GM18951 (cell line): ENCODE results near the gene GLB1L3.

Source experiments
- POLR2A ChIP-seq: IDR thresholded peaks from 4 replicates; pipeline ENCODE4 v1.6.1; 2011; ENCODE audit warnings: mild to moderate bottlenecking; ENCODE audit not compliant: insufficient read length, insufficient read depth; ENCODE audit errors: extremely low read depth
- in situ Hi-C: fragments of 300-500 bp; cut with MboI; formaldehyde crosslinking; loops from one replicate; pipeline ENCODE4 v1.12.0; 2022; ENCODE audit warnings: low sequenced_read_pairs, mixed read lengths, inconsistent platforms; ENCODE audit not compliant: unreplicated experiment

The GLB1L3 gene

DNA sequence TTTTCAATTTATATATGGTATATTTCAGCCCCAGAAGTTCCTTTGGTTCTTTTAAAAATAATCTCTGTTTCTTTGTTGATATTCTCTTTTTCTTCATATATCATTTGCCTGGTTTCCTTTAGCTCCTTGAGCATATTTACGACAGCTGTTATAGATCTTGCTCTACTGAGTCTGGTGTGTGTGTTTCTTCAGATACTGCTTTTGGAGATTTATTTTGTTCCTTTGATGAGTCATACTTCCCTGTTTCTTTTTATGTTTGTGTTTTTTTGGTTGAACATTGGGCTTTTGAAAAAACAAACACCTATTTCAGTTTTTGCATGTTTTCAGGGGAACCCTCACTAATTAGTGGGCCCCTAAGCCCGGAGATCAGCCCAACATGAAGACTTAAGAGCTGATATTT lies 79.0 kb downstream of the GLB1L3 start:
- in situ Hi-C loops: no loop called here
- TF ChIP-seq POLR2A: no peak

DNA sequence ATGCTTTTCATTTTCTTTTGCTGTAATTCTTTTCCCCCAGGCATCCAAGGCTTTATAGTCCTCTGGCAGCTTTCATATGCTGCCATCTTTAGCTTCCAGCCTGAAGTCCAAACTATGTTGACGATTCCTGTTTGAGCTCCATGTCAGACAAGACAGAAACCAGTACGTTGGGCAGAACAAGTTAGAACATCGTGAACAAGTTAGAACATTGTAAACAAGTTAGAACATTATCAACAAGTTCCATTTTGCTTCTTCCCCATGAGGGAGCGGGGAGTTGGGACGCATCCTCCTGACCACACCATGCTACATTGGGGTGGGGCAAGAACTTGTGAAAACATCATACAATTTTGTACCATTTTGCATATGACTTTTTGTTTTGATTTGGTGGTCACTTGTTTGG lies 79.5 kb downstream of the GLB1L3 start:
- TF ChIP-seq POLR2A: no peak

DNA sequence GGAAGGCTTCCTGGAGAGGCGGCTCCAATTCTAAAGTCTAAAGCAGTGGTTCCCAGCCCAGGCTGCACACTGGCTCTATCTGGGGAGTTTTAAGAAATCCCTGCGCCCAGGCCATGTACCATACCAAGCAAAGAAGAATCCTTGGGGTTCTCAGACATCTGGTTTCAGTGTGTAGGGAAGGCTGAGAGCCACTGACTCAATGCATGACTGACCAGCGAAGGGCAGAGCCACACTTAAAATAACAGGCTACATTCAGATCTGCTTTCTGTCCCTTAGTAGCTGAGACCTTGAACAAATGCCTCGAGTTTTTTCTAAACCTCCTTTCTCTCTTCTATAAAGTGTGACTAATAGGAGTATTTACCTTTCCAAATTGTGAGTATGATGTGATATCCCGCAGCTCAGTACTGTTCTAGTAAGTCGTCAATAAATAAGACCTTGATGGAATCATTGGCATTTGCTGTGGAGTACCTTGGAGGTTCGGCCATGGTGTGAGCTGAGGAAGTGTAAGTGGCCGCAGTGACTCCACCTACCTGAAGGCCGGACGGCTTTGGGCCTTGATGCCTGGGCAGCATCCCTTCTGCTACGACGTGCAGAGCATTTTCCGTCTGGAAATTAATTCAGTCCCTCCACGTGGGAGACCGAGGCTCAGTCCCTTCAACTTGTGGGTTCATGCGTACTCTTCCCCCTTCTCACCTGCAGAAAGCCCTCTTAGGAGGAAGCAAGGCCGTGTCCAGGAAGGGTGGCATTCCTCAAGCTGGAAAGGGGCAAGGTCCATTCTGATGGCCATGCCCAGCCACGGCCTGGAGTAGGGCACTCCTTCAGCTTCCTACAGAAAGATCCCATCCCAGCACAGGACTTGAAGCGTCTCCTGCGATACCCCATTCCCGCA lies 80.7 kb downstream of the GLB1L3 start:
- in situ Hi-C loops: no loop called here
- no peak for TF ChIP-seq POLR2A

More for the DNA sequence above, 79.5 kb downstream of the GLB1L3 start:
- in situ Hi-C loops: no loop called here

DNA sequence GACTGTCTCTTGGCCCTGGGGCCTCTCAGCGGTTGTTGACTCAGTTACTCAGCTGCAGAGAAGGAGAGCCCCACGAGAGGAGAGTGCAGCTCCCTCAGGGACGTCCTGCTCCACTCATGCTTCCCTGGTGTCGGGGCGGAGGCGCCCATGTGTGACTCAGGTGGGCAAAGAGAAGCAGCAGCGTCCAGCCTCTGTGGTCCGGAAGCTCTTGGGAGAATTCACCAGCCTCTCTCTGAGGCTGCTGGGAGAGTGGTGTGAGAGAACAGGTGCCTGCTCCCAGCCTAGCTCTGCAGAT lies 81.3 kb downstream of the GLB1L3 start:
- no peak for TF ChIP-seq POLR2A
- in situ Hi-C loops: no loop called here

DNA sequence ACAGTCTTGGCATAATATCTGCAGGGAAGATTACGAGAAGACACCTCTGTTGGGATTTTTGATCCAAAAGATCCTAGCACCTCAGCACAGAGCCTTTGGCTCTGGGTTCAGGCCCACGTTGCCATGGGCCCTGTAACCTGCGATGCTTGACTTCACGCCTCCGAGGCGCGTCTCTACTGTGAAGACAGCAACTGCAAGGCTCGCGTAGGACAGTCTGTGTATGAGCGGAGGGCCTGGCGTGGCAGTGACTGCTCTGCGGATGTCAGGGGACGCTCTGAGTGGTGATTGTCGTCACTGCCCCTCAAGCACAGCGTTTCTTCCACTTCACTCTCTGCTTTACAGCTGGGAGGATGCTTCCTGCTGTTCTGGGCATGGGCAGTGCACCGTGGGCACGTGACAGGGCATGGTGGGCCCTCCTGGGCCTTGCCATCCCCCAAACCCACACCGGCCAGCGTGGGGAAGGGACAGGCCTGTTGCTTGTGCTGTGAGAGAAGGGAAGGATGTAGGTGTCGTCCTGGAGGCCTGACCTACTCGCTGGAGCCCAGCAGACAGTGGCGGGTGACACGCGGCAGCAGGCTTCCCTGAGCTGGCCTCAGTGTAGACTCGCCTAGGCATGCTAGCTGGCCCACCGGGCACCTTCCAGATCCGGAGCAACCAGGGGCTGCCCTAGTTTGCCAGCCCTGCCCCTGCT lies 82.1 kb downstream of the GLB1L3 start:
- in situ Hi-C loops: no loop called here
- no peak for TF ChIP-seq POLR2A

DNA sequence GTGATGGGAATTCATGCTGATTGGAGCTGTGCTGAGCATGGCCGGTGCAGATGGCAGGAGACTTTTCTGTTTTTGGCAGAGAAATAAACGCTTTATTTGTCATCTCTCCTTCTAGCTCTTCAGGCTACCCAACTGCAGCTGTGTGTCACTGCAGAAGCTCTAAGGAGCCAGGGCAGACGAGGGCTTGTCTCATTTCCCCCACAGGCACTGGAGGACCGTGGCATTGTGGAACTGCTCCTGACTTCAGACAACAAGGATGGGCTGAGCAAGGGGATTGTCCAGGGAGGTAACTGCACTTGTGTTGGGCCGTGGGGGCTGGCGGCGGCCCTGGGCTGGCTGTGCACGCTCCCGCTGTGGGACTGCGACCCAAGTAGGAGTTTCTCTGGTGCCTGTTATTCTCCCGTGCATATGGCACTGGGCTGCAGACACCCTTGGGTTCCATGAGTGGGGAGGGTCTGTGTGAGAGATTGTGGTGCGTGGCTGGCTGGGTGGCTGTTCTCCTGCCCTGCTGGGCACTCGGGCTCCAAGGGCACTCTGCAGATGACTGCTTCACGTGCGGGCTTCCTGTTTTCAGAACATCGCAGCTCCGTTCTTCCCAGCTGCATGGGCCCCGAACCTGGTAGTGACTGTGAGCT lies 82.8 kb downstream of the GLB1L3 start:
- TF ChIP-seq POLR2A: no peak
- in situ Hi-C loops: no loop called here

DNA sequence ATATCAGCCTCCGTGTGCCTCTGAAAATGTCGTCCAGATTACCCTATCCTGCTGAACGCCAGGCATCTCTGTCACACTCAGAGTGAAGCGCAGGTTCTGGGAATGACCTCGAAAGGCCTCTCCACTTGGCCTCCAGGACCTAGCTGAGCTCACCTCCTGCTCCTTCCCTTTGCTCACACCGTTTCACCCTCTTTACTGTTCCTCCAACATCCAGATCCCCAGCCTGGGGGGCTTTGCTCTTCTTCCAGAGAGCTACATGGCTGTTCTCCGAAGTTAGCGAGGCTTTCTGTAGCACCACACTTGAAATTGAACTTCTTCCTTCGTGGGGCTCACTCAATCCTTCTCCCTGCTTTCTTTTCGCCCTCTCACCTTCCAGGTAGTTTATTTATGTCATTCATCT lies 83.5 kb downstream of the GLB1L3 start:
- in situ Hi-C loops: no loop called here
- TF ChIP-seq POLR2A: no peak

DNA sequence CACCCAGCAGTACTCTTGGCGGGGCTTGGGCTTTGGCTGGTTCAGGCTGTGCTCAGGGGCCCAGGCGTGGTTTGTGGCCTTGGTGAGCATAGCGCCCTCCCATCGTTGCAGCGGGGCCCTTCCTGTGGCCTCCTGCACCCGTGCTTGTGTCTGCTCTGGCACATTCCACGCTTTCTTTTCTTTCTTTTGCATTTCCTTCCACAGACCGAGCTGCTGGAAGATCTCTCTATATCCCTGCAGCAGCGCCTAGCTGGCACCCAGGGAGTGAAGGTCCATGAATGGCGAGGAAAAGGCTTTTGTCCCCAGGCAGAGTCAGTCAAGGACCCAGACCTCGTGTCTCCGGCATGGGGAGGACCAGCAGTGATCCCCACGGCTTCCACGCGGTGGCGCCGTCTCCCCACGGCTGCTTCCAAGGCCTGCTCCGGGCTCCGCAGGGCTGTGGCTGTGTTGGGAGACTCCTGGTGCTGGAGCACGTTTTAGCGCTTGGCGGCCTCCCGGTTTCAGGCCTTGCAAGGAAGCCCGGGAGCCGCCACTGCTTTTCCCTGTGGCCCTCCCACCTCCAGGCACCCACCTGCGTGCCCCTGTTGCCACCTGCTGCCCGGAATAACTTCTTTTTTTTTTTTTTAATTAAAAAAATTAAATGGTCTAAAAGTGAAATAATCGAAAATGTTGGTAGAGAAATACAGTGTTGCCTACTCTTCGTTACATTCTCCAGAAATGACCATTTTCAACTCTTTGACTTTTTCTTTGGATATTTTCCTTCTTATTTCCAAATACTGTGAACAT lies 84.1 kb downstream of the GLB1L3 start:
- TF ChIP-seq POLR2A: no peak

DNA sequence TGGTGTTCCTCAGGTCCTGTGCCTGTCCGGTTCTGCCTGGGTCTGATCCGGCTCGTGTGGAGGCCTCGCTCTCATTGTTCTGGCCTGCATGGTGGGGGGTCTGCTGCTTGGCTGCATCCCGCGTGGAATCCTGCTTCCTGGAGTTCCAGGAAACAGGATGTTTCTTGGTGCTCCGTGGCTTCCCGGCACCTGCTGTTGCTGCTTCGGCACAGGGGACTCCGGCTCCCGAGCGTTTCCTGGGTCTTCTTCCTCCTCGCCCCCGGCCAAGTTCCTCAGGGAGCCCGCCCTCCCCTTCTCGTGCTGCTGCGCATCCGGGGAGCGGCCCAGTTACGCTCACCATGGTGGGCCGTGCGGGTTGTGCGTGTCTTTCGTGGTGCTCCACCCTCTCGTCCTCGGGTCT lies 85.5 kb downstream of the GLB1L3 start:
- in situ Hi-C loops: no loop called here
- no peak for TF ChIP-seq POLR2A

More for the DNA sequence above, 84.1 kb downstream of the GLB1L3 start:
- in situ Hi-C loops: no loop called here

DNA sequence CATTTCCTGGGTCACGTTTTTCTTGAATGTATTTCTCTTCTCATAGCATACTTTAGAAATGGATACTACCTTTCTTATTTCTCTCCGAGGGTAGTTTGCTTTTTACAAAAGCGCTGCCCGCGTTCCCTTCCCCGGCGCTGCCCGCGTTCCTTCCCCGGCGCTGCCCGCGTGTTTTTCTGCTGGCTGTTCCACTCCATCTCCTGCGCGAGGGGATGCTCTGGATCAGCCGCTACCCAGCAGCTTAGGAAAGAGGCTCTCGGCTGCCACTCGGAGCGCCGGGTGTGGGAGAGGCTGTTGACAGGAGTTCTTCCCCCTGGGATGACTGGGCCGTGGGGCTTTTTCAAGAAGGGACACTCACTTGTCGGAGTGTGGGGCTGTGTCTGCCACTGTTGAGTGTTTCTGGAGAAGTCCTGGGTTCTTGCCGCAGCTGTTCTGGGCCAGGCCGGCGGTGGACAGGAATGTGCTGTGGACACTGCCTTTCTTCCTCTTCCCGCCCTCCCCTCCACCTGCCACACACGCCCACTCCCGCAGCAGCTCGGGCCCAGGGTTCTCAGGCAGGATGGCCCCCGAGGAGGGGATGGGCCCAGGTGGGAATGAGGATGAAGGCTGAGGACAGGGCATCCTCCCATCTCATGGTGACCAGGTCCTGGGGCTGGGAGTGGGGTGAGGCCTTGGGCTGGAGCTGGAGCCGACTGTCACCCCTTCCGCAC lies 86.2 kb downstream of the GLB1L3 start:
- in situ Hi-C loops: no loop called here
- no peak for TF ChIP-seq POLR2A

DNA sequence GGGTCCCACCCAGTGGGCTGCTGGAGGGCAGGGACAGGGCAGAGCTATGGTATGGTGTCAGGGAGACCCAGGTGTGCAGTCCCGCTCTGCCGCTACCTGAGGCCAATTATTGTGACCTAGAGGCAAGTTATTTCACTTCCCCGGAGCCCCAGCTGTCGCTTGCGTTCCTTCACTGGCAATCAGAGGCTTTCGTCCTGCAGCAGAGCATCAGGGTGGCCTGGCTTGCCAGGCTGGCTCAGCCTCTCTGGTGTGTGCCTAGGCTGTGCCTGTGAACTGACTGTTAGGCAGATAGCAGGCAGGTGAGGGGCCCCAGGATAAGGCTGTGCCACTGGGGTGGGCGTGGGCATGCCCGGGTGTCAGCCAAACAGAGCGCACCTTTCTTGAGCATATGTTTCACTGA lies 87.0 kb downstream of the GLB1L3 start:
- TF ChIP-seq POLR2A: no peak
- in situ Hi-C loops: no loop called here

DNA sequence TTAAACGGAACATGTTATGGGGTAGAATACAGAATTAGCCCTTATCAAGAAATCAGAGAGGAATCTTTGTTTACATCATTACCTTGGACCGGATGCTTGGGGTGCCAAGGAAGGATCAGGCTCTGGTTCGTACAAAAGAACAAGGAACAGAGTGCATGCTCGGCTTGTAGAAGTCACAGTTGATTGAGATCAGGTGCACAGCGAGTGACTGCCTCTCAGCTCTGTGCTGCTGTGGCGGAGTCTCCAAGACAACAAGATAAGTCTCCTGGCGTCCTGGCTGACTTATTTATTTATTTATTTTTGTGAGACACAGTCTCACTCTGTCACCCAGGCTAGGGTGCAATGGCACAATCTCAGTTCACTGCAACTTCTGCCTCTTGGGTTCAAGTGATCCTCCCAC lies 87.4 kb downstream of the GLB1L3 start:
- in situ Hi-C loops: no loop called here

More for the DNA sequence above, 87.4 kb downstream of the GLB1L3 start:
- no peak for TF ChIP-seq POLR2A
